ENCODE measurements around the gene RBM10. TPM values are rescaled to one million over a fixed set of nuclear protein-coding genes. Genes with fewer than 3 reads are reported as not detected.

RBM10 gene
- total and polyA plus RNA-seq, 2 of the 13 experiments (the other 11 are each of a cell fraction or from before 2014, with no cell fraction given), result 15.9 to 43.1 TPM

GRCh38 chrX:47232803-47233332 is 87.8 kb downstream of the RBM10 start, which contains the start of gene USP11 (continued):
- TF ChIP-seq E2F5 (CRISPR knock-in tag; conservative IDR thresholded peaks at IDR 0.05) (no peak), STAG1 (CRISPR knock-in tag; IDR thresholded peaks at IDR 0.05) (no peak), CEBPG (CRISPR knock-in tag; IDR thresholded peaks at IDR 0.05) (no peak), ZNF547 (CRISPR knock-in tag; IDR thresholded peaks at IDR 0.05) (no peak), ATF1 (CRISPR knock-in tag; IDR thresholded peaks at IDR 0.05) (no peak), ZNF839 (CRISPR knock-in tag; IDR thresholded peaks at IDR 0.05; ENCODE audit: borderline replicate concordance) (no peak), NFKBIZ (CRISPR knock-in tag; IDR thresholded peaks at IDR 0.05) (no peak), ZBTB7B (CRISPR knock-in tag; IDR thresholded peaks at IDR 0.05) (peak; percentile 95), PLRG1 (conservative IDR thresholded peaks at IDR 0.05) (no peak), SNAI1 (CRISPR knock-in tag; IDR thresholded peaks at IDR 0.05; ENCODE audit: borderline replicate concordance) (no peak), NAIF1 (CRISPR knock-in tag; IDR thresholded peaks at IDR 0.05; ENCODE audit: borderline replicate concordance) (no peak), FOXK1 (CRISPR knock-in tag; IDR thresholded peaks at IDR 0.05; ENCODE audit: borderline replicate concordance, low read depth) (no peak), SP2 (CRISPR knock-in tag; IDR thresholded peaks at IDR 0.05) (peak; percentile 24; the same call in 1 of the 2 replicates), TFDP1 (CRISPR knock-in tag; IDR thresholded peaks at IDR 0.05; ENCODE audit: borderline replicate concordance) (peak; percentile 16; the same call in 1 of the 2 replicates), ZNF674 (CRISPR knock-in tag; IDR thresholded peaks at IDR 0.05; ENCODE audit: low read depth) (no peak), ZNF879 (CRISPR knock-in tag; IDR thresholded peaks at IDR 0.05) (no peak)
- TF ChIP-seq, protein P1, sequence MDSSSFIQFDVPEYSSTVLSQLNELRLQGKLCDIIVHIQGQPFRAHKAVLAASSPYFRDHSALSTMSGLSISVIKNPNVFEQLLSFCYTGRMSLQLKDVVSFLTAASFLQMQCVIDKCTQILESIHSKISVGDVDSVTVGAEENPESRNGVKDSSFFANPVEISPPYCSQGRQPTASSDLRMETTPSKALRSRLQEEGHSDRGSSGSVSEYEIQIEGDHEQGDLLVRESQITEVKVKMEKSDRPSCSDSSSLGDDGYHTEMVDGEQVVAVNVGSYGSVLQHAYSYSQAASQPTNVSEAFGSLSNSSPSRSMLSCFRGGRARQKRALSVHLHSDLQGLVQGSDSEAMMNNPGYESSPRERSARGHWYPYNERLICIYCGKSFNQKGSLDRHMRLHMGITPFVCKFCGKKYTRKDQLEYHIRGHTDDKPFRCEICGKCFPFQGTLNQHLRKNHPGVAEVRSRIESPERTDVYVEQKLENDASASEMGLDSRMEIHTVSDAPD (CRISPR knock-in tag; IDR thresholded peaks at IDR 0.05), result no peak
- TF ChIP-seq, protein P2, sequence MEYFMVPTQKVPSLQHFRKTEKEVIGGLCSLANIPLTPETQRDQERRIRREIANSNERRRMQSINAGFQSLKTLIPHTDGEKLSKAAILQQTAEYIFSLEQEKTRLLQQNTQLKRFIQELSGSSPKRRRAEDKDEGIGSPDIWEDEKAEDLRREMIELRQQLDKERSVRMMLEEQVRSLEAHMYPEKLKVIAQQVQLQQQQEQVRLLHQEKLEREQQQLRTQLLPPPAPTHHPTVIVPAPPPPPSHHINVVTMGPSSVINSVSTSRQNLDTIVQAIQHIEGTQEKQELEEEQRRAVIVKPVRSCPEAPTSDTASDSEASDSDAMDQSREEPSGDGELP (IDR thresholded peaks at IDR 0.05; ENCODE audit: borderline replicate concordance, low read depth), result peak; percentile 66; the same call in 1 of the 2 replicates
- TF ChIP-seq, protein P3, sequence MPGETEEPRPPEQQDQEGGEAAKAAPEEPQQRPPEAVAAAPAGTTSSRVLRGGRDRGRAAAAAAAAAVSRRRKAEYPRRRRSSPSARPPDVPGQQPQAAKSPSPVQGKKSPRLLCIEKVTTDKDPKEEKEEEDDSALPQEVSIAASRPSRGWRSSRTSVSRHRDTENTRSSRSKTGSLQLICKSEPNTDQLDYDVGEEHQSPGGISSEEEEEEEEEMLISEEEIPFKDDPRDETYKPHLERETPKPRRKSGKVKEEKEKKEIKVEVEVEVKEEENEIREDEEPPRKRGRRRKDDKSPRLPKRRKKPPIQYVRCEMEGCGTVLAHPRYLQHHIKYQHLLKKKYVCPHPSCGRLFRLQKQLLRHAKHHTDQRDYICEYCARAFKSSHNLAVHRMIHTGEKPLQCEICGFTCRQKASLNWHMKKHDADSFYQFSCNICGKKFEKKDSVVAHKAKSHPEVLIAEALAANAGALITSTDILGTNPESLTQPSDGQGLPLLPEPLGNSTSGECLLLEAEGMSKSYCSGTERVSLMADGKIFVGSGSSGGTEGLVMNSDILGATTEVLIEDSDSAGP (CRISPR knock-in tag; IDR thresholded peaks at IDR 0.05; ENCODE audit: borderline replicate concordance), result peak; percentile 31; the same call in 1 of the 2 replicates
- TF ChIP-seq, protein P4, sequence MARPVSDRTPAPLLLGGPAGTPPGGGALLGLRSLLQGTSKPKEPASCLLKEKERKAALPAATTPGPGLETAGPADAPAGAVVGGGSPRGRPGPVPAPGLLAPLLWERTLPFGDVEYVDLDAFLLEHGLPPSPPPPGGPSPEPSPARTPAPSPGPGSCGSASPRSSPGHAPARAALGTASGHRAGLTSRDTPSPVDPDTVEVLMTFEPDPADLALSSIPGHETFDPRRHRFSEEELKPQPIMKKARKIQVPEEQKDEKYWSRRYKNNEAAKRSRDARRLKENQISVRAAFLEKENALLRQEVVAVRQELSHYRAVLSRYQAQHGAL (CRISPR knock-in tag; IDR thresholded peaks at IDR 0.05; ENCODE audit: not compliant biosample characterization), result no peak

Measured in HepG2 (cell line).